ENCODE results near the gene KAZN.

KAZN gene

DNA sequence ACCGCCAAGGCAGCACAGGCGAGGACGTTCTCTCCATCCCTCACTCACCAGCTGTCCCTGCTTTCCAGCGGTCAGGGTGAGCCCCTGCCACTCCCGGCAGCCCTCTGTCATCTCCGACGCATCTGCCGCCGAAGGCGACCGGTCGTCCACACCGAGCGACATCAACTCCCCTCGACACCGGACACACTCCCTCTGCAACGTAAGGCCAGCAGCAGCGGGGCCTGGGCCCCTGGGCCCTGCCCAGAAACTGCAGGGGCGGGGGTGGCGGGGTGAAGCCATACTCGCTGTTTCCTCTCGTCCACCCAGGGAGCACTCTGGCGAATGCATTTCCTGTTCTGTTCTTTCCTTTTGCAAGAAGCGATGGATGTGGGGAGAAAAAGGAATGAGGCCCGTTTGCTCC is 461.6 kb downstream of the KAZN start:
- H3K4me3 ChIP-seq (ENCODE audit: low read depth, low read length): no peak overlapping the region
- TF ChIP-seq, protein P1, sequence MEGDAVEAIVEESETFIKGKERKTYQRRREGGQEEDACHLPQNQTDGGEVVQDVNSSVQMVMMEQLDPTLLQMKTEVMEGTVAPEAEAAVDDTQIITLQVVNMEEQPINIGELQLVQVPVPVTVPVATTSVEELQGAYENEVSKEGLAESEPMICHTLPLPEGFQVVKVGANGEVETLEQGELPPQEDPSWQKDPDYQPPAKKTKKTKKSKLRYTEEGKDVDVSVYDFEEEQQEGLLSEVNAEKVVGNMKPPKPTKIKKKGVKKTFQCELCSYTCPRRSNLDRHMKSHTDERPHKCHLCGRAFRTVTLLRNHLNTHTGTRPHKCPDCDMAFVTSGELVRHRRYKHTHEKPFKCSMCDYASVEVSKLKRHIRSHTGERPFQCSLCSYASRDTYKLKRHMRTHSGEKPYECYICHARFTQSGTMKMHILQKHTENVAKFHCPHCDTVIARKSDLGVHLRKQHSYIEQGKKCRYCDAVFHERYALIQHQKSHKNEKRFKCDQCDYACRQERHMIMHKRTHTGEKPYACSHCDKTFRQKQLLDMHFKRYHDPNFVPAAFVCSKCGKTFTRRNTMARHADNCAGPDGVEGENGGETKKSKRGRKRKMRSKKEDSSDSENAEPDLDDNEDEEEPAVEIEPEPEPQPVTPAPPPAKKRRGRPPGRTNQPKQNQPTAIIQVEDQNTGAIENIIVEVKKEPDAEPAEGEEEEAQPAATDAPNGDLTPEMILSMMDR (IDR thresholded peaks at IDR 0.05; ENCODE audit: low read depth, low read length, missing control alignments): no peak

DNA sequence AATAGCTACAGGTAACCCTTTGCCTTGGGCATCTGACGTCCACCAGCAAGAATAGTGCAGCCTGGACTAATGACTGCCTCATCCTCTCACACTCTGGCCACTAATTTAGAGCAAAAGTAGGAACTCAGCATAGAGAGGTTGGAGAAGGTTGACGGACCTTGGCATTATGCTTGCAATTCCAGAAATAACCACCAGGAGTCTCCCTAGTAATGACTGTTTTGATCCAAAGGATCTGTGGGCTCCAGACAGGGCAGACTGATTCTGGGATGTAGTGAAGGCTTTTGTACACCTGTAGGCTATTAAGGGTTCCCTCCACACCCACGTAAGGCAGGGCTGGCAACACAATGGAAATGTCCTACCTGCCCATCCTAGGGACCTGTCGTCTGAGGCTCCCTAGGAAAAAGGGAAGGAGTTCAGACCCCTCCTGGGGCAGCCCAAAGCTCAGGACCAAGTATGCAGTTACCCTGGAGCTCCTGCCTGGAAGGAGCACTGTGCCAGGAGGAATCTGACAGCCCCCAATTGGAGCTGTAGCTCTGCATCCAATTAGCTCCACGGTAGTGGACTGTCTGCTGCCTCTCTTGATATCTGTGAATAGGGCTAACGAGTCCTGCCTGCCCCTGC is 464.1 kb downstream of the KAZN start:
- no peak for DNase-seq (ENCODE audit: low read depth)
- H3K4me3 ChIP-seq (ENCODE audit: low read depth, low read length): no peak overlapping the region
- TF ChIP-seq, protein P1 (IDR thresholded peaks at IDR 0.05; ENCODE audit: low read depth, low read length, missing control alignments): peak; percentile 69

More for the DNA sequence above, 461.6 kb downstream of the KAZN start:
- DNase-seq (ENCODE audit: low read depth): no peak

DNA sequence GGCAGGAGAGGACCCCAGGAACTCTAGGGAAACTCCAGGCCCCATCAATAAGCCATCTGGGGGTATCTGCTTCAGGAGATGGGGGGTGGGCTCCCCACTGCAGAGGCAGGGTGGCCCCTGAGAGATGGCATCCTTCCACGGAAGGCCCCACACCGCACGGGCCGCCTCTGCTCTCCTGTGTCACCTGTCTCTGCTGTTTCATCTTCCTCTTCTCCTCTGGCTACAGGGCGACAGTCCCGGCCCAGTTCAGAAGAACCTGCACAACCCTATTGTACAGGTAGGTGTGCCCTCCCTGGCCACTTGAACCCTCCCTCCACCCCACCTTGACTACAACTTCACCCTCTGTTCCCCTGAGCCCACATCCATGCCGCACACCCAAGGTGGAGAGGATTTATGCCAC is 464.9 kb downstream of the KAZN start:
- DNase-seq (ENCODE audit: low read depth): no peak
- TF ChIP-seq, protein P1 (IDR thresholded peaks at IDR 0.05; ENCODE audit: low read depth, low read length, missing control alignments): no peak
- H3K4me3 ChIP-seq (ENCODE audit: low read depth, low read length): no peak overlapping the region

DNA sequence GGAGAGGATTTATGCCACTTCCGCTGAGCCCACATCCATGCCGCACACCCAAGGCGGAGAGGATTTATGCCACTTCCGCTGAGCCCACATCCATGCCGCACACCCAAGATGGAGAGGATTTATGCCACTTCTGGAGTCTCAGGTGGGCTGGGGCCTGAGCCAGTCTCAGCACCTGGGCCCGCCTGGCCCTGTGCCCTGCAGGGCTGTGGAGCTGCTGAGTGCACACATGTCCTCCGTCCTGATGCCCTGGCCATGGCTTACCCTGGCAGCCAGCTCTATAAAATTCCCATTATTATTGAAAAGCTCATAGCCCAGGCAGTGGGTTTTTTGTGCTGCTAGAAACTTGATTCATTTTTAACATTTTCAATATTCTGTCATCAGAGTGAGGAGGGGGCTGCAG is 465.3 kb downstream of the KAZN start:
- DNase-seq (ENCODE audit: low read depth): no peak

DNA sequence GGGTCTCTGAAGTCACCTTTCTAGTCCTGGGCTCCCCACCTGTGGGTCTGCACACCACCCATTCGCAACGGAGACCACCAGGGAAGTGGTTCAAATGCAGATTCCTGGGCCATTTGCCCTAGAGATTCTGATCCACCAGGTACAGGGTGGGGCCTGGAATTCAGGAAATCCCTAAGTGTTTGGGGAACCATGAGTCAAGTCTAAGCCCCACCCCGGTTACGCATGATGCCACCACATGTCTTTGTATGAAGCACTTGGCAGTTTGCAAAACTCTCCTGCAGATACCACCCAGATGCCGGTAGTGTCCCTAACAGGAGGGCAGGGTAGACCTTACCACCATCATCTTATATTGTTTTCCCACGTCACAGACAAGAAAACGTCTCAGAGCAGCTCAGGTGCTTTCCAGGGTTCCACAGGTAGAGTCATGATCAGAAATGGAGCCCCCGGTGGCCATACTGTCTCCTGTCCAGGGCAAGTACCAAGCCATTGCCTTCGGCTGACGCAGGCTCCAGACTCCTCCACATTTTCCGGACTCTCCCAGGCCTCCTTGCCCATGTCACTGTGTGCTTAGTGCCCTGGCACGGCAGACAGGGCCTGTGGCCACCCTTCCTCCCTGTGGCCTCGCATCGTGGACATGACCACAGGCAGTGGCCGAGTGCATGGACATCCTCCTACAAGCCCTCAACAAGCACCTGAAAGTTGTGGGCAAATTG is 465.9 kb downstream of the KAZN start:
- no peak for DNase-seq (ENCODE audit: low read depth)
- H3K4me3 ChIP-seq (ENCODE audit: low read depth, low read length): no peak overlapping the region
- TF ChIP-seq, protein P1 (IDR thresholded peaks at IDR 0.05; ENCODE audit: low read depth, low read length, missing control alignments): peak; percentile 14

More for the DNA sequence above, 465.3 kb downstream of the KAZN start:
- TF ChIP-seq, protein P1 (IDR thresholded peaks at IDR 0.05; ENCODE audit: low read depth, low read length, missing control alignments): no peak
- no peak overlapping the region for H3K4me3 ChIP-seq (ENCODE audit: low read depth, low read length)

DNA sequence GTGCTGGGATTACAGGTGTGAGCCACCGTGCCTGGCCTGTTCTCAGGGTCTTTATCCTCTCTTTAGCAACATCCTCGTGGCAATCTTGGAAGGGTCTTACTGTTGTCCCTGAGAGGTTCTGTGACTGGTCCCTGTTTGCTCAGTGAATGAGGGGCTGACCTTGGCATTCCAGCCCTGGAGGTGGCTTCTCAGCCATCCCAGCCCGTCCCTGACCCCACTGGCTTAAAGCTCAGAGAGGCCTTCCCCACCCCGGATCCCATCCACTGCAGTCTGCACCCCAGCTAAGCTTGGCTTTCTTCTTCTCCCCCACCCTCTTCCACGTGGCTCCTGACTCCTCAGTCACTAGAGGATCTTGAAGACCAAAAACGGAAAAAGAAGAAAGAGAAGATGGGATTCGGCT is 466.8 kb downstream of the KAZN start:
- no peak overlapping the region for H3K4me3 ChIP-seq (ENCODE audit: low read depth, low read length)
- DNase-seq (ENCODE audit: low read depth): no peak
- TF ChIP-seq, protein P1 (IDR thresholded peaks at IDR 0.05; ENCODE audit: low read depth, low read length, missing control alignments): no peak

All from GM12864 (cell line).